ENCODE measurements around the gene MS4A5. TPM values are rescaled to one million over a fixed set of nuclear protein-coding genes. Genes with fewer than 3 reads are reported as not detected.
A peak's percentile ranks its signal among the peaks of the same experiment; 100 is the strongest.

MS4A5 gene
- total RNA-seq, 4 donors from 2014 or later, result not detected

GRCh38 chr11:60469723-60470122 lies 40.4 kb downstream of the MS4A5 start:
- no peak overlapping the region for H3K27ac ChIP-seq
- no peaks in the 10 kb centered on the region for H3K4me1 ChIP-seq
- H3K27me3 ChIP-seq, result no peaks in the 10 kb centered on the region
- DNase-seq (ENCODE audit: low spot score in 2 of 2), result no peak
- no peaks in the 10 kb centered on the region for H3K36me3 ChIP-seq
- peaks cover 0 to 3% (median 0%) of the 10 kb centered on the region in 4 donors for H3K9me3 ChIP-seq
- 63 to 78% methylated on average over 2 of the region's 2 CpGs for WGBS, 2 donors
- H3K4me3 ChIP-seq, result no peak overlapping the region
- TF ChIP-seq EP300 (IDR thresholded peaks at IDR 0.05) (no peak), POLR2A (IDR thresholded peaks at IDR 0.05) (no peak), CTCF (IDR thresholded peaks at IDR 0.05) (no peak)

GRCh38 chr11:60477035-60477445 lies 47.7 kb downstream of the MS4A5 start:
- no peaks in the 10 kb centered on the region for H3K4me1 ChIP-seq
- TF ChIP-seq CTCF (IDR thresholded peaks at IDR 0.05) (no peak), EP300 (IDR thresholded peaks at IDR 0.05) (peak; percentile 73 to 86), POLR2A (IDR thresholded peaks at IDR 0.05) (no peak)
- no peak overlapping the region for H3K27ac ChIP-seq
- no peaks in the 10 kb centered on the region for H3K36me3 ChIP-seq
- no peak overlapping the region for H3K4me3 ChIP-seq
- peak in 1 of 2 donors; percentile 14 for DNase-seq (ENCODE audit: low spot score in 2 of 2)
- 72 to 85% methylated on average over 6 of the region's 6 CpGs for WGBS, 2 donors
- H3K9me3 ChIP-seq, result peaks cover 0 to 8% (median 0%) of the 10 kb centered on the region in 4 donors
- no peaks in the 10 kb centered on the region for H3K27me3 ChIP-seq

GRCh38 chr11:60482361-60482760 lies 53.0 kb downstream of the MS4A5 start:
- no peaks in the 10 kb centered on the region for H3K36me3 ChIP-seq
- WGBS, 2 donors, result 60 to 61% methylated on average over 2 of the region's 2 CpGs
- no peaks in the 10 kb centered on the region for H3K27me3 ChIP-seq
- no peak overlapping the region for H3K27ac ChIP-seq
- no peaks in the 10 kb centered on the region for H3K9me3 ChIP-seq
- TF ChIP-seq CTCF (IDR thresholded peaks at IDR 0.05) (no peak), EP300 (IDR thresholded peaks at IDR 0.05) (no peak), POLR2A (IDR thresholded peaks at IDR 0.05) (no peak)
- no peaks in the 10 kb centered on the region for H3K4me1 ChIP-seq
- H3K4me3 ChIP-seq, result no peak overlapping the region
- DNase-seq (ENCODE audit: low spot score in 2 of 2), result peak in 1 of 2 donors; percentile 10

- 74 to 76% methylated on average over 5 of the region's 5 CpGs for WGBS, 2 donors
- no peaks in the 10 kb centered on the region for H3K4me1 ChIP-seq
- no peaks in the 10 kb centered on the region for H3K9me3 ChIP-seq
- no peak for TF ChIP-seq POLR2A (IDR thresholded peaks at IDR 0.05)
- peak in 1 of 5 experiments; percentile 47 for TF ChIP-seq CTCF (IDR thresholded peaks at IDR 0.05)
- TF ChIP-seq EP300 (IDR thresholded peaks at IDR 0.05), result no peak
- H3K4me3 ChIP-seq, result no peak overlapping the region
- no peaks in the 10 kb centered on the region for H3K36me3 ChIP-seq
- no peaks in the 10 kb centered on the region for H3K27me3 ChIP-seq
- peak in 1 of 2 donors; percentile 8 for DNase-seq (ENCODE audit: low spot score in 2 of 2)
- H3K27ac ChIP-seq, result no peak overlapping the region
These were observed 56.6 kb downstream of the MS4A5 start for GRCh38 chr11:60485987-60486386.

GRCh38 chr11:60492488-60493009 lies 63.2 kb downstream of the MS4A5 start, which contains the start of gene MS4A12:
MS4A12 (plus strand) TSS chr11:60492778; CDS start chr11:60497319, 4,541 bp downstream.
- Histone ChIP-seq H3K36me3 (no peaks in the 10 kb centered on the region), H3K4me3 (no peak within 1 kb of the TSS), H3K9me3 (no peaks in the 10 kb centered on the region), H3K27ac (no peak within 1 kb of the TSS), H3K4me1 (no peaks in the 10 kb centered on the region), H3K27me3 (no peaks in the 10 kb centered on the region)
- 64 to 83% methylated on average over 4 of the region's 4 CpGs for WGBS, 2 donors
- DNase-seq (ENCODE audit: low spot score in 2 of 2), result no peak
- TF ChIP-seq CTCF (IDR thresholded peaks at IDR 0.05), result no peak
- no peak for TF ChIP-seq POLR2A (IDR thresholded peaks at IDR 0.05)
- TF ChIP-seq EP300 (IDR thresholded peaks at IDR 0.05), result no peak
